ENCODE data around the gene LRRC34.

Gene LRRC34

DNA sequence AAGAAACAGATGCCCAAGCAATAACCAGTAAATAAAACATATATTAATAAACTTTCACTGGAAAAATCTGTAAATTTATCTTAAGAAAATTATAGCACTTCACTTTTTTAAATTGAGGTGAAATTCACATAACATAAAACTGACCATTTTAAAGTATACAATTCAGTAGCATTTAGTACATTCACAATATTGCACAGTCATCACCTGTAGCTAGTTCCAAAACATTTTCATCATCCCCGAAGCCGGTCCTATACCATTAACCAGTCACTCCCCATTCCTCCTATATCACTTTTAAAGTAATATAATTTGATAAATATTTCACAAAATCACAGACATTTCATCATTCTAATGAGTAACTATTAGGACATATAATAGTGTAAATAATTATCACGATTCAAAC lies 8.0 kb downstream of the LRRC34 start:
- DNase-seq (ENCODE audit: insufficient read length, low spot score) = no peak
- no peak for TF ChIP-seq POLR2A (IDR thresholded peaks at IDR 0.05; ENCODE audit: low read depth, low read length)
- FAIRE-seq = no peak

DNA sequence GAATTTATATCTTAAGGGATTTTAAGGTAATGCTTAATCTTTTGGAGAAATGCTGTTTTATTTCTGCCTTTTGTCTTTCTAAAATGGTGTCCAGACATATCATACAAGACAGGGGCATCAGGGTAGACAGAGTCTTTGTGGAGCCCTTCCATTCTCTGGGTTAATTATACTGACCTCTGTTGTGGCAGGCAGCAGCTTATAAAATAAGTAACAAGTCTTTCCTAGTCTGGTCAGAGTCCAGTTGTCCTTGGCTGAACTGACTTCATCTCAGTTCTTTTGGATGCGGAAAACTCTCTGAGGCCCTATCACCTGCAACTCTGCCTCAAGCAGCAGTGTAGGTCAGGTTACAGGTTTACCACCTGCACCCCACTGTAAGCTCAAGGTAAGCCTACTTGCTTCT lies 20.3 kb downstream of the LRRC34 start:
- no peak for TF ChIP-seq POLR2A (IDR thresholded peaks at IDR 0.05; ENCODE audit: low read depth, low read length)
- DNase-seq (ENCODE audit: insufficient read length, low spot score) = no peak
- FAIRE-seq = no peak

DNA sequence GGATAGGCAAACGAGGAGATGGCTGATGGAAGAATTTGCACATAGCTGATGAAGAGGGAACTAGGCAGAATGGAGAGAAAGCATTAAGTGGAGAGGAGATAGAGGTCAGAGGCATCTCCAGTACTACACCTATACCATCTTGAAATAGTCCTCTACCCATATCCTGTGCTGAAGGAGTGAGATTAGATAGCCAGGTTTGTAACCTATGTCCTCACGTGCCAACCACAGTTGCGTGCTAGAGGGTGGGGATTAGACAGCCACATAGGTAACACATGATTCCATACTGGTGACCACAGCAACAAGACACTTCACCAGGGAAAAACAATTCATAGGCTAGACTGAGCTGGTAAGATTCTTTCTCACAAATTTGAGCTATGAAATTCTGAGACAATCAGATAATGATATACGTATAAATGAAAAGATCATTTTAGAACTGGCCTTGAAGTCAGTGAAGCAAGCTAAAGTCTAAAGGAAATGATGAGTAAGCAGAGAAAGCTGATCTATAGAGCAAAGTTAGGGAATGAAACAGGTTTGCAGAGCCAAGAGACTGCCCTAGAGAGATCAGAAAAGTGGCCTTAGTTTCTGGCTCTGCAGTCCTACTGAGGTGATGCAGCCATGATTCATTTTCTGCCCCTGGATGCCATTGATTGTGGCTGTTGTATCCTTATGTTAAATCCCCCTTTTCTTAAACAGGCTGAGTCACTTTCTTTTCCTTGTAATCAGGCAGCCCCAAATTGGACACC lies 21.8 kb downstream of the LRRC34 start:
- no peak for TF ChIP-seq POLR2A (IDR thresholded peaks at IDR 0.05; ENCODE audit: low read depth, low read length)
- FAIRE-seq (peak; percentile 81), DNase-seq (ENCODE audit: insufficient read length, low spot score) (no peak)

DNA sequence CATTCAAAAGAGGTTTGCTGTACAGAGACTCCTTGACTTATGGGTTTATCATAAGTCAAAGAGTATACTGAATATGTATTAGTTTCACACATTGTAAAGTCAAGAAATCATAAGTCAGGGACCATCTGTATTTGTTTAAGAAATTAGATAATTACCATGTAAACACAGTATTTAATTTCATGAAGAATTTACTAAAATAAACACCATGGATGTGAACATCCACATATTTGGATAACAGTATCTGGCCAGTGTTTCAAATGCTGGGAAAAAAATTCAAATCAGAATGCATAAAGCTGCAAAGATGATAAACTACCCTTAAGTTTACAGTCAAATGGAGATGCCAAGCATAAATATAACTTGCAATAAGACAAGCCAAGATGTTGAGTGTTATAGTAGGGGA lies 22.5 kb downstream of the LRRC34 start:
- FAIRE-seq (no peak), DNase-seq (ENCODE audit: insufficient read length, low spot score) (no peak)
- TF ChIP-seq POLR2A (IDR thresholded peaks at IDR 0.05; ENCODE audit: low read depth, low read length) = no peak

DNA sequence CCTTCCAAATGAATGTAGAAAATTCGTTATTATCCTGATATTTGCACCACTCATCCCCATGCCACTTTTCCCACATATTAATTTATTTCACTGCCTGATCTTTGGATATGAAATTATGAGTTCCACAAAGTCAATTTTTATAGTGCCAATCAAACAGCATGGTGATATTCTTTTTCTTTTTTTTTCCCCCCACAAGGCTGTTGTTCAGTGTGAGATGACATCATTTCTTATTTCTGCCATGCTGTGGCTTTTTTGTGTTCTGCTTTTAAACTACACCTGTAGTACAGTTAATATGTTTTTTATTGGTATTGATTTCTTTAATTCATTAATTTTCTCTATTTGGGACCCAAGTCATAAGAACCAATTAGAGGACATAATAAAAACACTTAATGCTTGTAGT lies 24.9 kb downstream of the LRRC34 start:
- FAIRE-seq (no peak), DNase-seq (ENCODE audit: insufficient read length, low spot score) (no peak)
- TF ChIP-seq POLR2A (IDR thresholded peaks at IDR 0.05; ENCODE audit: low read depth, low read length) = no peak

DNA sequence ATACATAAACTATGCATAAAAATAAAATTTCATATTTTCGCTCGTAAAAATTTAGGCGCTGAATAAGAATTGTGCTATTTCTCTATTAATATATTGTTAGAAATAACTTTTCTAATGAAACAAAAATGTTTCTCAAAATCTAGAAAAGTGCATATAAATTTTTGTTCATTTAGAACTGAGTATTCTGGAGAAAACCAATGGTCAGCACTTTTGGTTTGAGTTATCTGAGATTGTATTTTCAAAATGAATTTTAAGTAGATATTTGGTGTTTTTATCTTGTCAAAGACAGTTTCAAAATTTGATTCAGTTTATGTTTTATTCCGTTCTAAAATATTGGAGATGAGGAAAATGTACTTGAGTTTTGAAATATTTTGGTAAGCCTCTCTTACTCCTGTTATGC lies 25.6 kb downstream of the LRRC34 start:
- TF ChIP-seq POLR2A (IDR thresholded peaks at IDR 0.05; ENCODE audit: low read depth, low read length) = no peak
- no peak for DNase-seq (ENCODE audit: insufficient read length, low spot score)

DNA sequence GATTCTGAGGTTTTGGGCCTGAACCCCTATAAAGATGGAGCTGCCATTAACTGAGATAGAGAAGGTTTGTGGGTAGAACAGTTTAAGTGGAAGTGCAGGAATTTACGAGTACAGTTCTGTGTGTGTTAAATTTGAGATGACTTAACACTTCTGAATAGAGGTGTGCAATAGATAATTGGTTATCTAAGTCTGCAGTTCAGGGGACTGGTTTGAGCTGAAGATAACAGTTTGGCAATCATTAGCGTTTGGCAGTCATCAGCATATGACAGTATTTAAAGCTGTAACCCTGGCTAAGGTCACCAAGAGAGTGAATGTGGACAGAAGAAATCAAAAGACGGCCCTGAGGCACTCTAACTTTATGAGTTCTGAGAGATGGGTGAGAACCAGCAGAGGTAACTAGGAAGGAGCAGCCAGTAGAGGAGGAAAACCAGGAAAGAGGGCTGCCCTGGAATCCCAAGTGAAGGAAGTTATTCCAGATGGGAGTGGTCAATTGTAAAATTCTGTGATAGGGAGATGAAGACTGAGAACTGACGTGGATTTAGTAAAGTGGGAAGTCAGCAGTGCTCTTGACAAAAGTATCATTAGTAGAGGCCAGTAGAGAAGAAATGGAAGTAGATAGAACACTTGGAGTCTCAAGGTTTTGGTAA lies 31.4 kb downstream of the LRRC34 start:
- no peak for TF ChIP-seq POLR2A (IDR thresholded peaks at IDR 0.05; ENCODE audit: low read depth, low read length)
- FAIRE-seq = no peak

More for the DNA sequence above, 25.6 kb downstream of the LRRC34 start:
- no peak for FAIRE-seq

DNA sequence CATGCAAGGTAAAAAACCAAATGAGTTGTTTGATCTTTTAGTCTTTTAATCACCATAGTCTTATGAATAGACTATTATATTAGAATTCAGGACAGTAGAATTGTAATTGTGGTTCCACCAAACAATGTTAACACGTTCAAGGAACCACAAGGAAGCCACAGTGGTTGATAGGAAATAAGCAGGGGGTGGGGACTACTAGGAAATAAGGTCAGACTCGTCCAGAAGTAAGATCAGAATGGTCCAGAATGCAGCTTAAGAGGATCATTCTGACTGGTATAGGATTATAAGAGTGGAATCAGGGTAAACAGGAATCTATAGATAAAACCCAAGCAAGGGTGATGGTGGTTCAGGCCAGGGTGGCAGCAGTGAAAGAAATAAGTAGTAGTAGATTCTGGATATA lies 32.0 kb downstream of the LRRC34 start:
- DNase-seq (ENCODE audit: insufficient read length, low spot score) = no peak
- no peak for FAIRE-seq
- TF ChIP-seq POLR2A (IDR thresholded peaks at IDR 0.05; ENCODE audit: low read depth, low read length) = no peak

More for the DNA sequence above, 31.4 kb downstream of the LRRC34 start:
- no peak for DNase-seq (ENCODE audit: insufficient read length, low spot score)

DNA sequence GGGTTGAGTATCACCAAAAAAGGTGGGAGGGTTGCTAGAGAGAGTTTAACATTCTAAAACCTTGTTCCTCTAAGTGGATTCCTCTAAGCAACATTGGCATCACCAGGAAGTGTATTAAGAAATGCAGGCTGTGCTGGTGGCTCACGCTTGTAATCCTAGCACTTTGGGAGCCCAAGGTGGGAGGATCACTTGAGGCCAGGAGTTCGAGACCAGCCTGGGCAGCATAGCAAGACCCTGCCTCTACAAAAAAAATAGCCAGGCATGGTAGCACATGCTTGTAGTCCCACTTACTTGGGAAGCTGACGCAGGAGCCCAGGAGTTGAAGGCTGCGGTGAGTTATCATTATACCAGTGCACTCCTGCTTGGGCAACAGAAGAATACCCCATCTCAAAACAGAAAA lies 34.9 kb downstream of the LRRC34 start:
- no peak for TF ChIP-seq POLR2A (IDR thresholded peaks at IDR 0.05; ENCODE audit: low read depth, low read length)
- DNase-seq (ENCODE audit: insufficient read length, low spot score) (no peak), FAIRE-seq (no peak)

DNA sequence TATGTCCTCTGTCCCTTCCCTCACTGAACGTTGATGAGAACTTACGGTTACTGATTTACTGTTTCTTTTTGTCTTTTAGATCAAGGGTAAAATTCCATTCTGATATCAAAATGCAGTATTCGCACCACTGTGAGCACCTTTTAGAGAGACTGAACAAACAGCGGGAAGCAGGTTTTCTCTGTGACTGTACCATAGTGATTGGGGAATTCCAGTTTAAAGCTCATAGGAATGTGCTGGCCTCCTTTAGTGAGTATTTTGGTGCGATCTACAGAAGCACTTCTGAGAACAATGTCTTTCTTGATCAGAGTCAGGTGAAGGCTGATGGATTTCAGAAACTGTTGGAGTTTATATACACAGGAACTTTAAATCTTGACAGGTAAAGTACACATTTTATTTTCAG lies 38.5 kb downstream of the LRRC34 start:
- no peak for TF ChIP-seq POLR2A (IDR thresholded peaks at IDR 0.05; ENCODE audit: low read depth, low read length)
- DNase-seq (ENCODE audit: insufficient read length, low spot score) (no peak), FAIRE-seq (peak; percentile 43)

DNA sequence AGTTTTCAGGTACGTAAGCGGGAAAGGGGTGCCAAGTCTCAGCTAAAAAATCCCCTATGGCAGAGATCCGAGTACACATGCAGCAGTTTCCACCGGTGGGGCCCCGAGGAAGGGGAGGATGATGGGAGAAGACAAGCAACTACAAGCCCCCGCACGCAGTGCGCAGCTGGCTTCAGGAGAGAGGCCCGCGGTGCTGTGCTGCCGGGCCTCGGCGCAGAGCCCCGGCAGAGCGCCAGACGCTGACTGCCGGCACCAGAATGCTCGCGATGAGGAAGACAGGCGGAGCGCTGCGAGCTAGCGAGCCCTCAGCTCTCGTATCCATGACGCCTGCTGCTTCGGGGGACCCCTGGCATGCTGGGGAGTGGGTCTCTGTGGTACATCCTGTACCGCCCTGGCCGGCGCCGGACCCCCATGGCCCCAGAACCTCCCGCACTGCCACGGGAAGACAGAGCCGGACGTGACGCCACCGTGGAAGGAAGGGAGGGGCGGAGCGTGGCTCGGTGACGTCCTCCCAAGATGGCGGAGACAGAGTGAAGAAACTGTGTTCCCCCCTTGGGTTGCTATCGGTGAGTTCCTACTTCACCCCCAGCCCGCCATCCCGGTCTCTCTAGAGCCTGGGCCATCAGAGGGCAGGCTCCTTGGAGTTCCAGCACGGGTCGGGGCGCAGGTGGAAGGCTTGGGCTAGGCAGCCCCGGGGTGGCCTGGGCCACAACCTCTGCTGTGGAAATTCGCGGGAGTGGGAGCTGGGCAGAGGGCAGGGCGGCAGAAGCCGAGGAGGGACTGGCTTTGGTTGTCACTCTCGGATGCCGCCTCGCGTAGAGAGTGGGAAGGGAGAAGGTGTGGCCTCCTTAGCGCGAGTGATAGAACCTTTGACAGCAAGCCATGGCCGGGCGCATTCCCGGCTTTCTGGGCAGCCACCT lies 39.5 kb downstream of the LRRC34 start, which contains the start of gene MYNN:
MYNN (plus strand) TSS at position 500 of the 920 bp plus-strand sequence. CDS start 900 bp downstream, outside the sequence.
- FAIRE-seq (peak; percentile 96), DNase-seq (ENCODE audit: insufficient read length, low spot score) (peak; percentile 53)

DNA sequence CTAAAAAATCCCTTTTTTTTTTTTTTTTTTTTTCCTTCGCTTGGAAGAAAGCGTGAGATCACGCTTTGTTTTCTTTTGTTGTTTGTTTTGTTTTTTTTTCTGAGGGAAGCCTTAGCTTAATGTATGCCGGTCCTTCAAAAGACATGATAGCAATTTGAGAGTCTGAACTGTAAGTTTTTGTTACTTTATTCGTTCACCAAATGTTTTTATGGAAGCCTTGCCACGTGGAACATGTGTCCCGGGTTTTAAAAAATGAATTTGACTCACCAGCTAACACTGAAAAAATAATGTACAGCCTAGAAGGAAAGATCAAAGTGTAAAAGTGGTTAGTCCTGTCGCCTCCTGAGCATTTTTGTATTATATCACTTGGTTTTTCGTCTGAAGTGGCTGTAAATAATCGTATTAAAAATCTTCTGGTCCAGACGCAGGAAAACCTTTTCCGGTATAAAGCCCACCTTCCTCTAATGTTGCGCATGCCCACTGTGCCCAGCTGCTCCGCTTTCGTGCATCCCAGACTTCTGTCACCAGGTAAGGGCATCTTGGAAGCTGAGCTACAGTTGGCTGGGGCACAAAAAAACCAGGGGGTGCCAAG lies 40.3 kb downstream of the LRRC34 start:
- peak; percentile 38; the same call in 1 of the 2 replicates for TF ChIP-seq POLR2A (IDR thresholded peaks at IDR 0.05; ENCODE audit: low read depth, low read length)
- DNase-seq (ENCODE audit: insufficient read length, low spot score) (peak; percentile 26), FAIRE-seq (peak; percentile 57)

More for the DNA sequence above, 39.5 kb downstream of the LRRC34 start, which contains the start of gene MYNN:
- TF ChIP-seq POLR2A (IDR thresholded peaks at IDR 0.05; ENCODE audit: low read depth, low read length) = peak; percentile 95

DNA sequence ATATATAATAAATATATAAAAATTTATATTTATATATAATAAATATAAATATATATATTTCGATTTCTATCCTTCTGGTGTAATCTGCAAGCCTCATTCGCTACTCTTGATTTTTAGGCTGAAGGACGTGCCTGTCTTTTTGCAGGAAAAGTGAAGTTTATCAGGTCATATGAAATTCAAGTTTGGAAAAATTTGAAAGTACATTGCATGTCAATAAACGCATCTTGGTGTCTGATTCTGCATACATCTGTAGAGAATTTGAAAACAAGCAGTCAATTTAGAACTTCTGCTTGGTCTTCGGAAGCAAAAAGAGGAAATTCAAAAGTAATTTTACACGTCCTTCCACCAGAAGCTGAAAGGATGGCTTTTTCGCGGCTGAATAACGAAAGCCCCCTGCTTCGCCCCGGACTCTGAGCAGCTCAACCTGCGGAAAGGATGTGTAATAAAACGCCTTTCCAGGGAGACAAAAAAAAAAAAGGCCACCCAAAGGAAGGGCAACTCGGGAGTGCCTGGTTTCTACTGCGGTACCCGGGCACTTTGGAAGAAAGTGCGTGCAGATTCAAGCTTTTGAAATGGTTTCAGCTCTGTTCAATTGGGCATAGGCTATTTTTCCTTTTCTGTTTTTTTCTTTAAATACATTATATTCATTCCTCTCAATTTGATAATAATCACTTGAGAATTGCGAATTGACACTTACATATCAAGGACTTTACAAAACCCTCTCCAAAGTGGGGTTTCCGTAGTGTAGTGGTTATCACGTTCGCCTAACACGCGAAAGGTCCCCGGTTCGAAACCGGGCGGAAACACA lies 41.0 kb downstream of the LRRC34 start:
- TF ChIP-seq POLR2A (IDR thresholded peaks at IDR 0.05; ENCODE audit: low read depth, low read length) = no peak
- FAIRE-seq = peak; percentile 48
- peak; percentile 10 for DNase-seq (ENCODE audit: insufficient read length, low spot score)

Measured in H54 (cell line).